SK-N-MC (cell line): ENCODE data around the gene HOPX.

Experiments
- EZH2 ChIP-seq: fragments of 200-600 bp; sonication (generic); IDR thresholded peaks from one replicate; pipeline ENCODE4 v1.6.1; 2017; ENCODE audit warnings: antibody characterized with exemption
- FOXP2 ChIP-seq: optimal IDR thresholded peaks from 2 replicates; pipeline ENCODE3; 2011; ENCODE audit warnings: mild to moderate bottlenecking, moderate library complexity; ENCODE audit not compliant: insufficient read depth; ENCODE audit errors: extremely low read length, control extremely low read depth
- POLR2AphosphoS5 ChIP-seq: IDR thresholded peaks from 2 replicates; pipeline ENCODE4 v1.6.1; 2012; ENCODE audit warnings: mild to moderate bottlenecking, low read depth, low read length, borderline replicate concordance

- no peak for TF ChIP-seq EZH2
- TF ChIP-seq POLR2AphosphoS5: no peak
- no peak for TF ChIP-seq FOXP2
Observed at GRCh38 chr4:56674984-56675383, 6.1 kb downstream of the HOPX start.
